ENCODE results near the gene SCAF1. TPM values are rescaled to one million over a fixed set of nuclear protein-coding genes. Genes with fewer than 3 reads are reported as not detected.
A peak's percentile ranks its signal among the peaks of the same experiment; 100 is the strongest.

SCAF1 gene
- 34.5 TPM for polyA plus RNA-seq (2012; ENCODE audit: insufficient read depth, insufficient read length)

- DNase-seq (ENCODE audit: low read depth, low spot score): peak; percentile 98
- H3K4me3 ChIP-seq (ENCODE audit: low read length): peak within 1 kb of the TSS; percentile 99
Observed at GRCh38 chr19:49641688-49642491, at the start of gene SCAF1. Gene SCAF1, plus strand, starts transcription at chr19:49642209. Its CDS starts 2,818 bp downstream, at chr19:49645027.

GRCh38 chr19:49592486-49593232 lies 49.4 kb upstream of the SCAF1 start:
- H3K4me3 ChIP-seq (ENCODE audit: low read length): peak overlapping the region; percentile 93
- DNase-seq (ENCODE audit: low read depth, low spot score): peak; percentile 51

- peak; percentile 92 for DNase-seq (ENCODE audit: low read depth, low spot score)
- peak overlapping the region; percentile 93 for H3K4me3 ChIP-seq (ENCODE audit: low read length)
Observed at GRCh38 chr19:49593233-49594113, 48.5 kb upstream of the SCAF1 start.

GRCh38 chr19:49594157-49594992 lies 47.6 kb upstream of the SCAF1 start:
- DNase-seq (ENCODE audit: low read depth, low spot score): no peak
- H3K4me3 ChIP-seq (ENCODE audit: low read length): no peak overlapping the region

- DNase-seq (ENCODE audit: low read depth, low spot score): no peak
- no peak overlapping the region for H3K4me3 ChIP-seq (ENCODE audit: low read length)
Observed at GRCh38 chr19:49594993-49595818, 46.8 kb upstream of the SCAF1 start.

GRCh38 chr19:49595819-49596404 lies 46.1 kb upstream of the SCAF1 start:
- H3K4me3 ChIP-seq (ENCODE audit: low read length): no peak overlapping the region
- no peak for DNase-seq (ENCODE audit: low read depth, low spot score)

- DNase-seq (ENCODE audit: low read depth, low spot score): no peak
- H3K4me3 ChIP-seq (ENCODE audit: low read length): no peak overlapping the region
Observed at GRCh38 chr19:49596407-49596806, 45.6 kb upstream of the SCAF1 start.

GRCh38 chr19:49596954-49597702 lies 44.9 kb upstream of the SCAF1 start:
- DNase-seq (ENCODE audit: low read depth, low spot score): no peak
- no peak overlapping the region for H3K4me3 ChIP-seq (ENCODE audit: low read length)

GRCh38 chr19:49597703-49597974 lies 44.4 kb upstream of the SCAF1 start:
- DNase-seq (ENCODE audit: low read depth, low spot score): no peak
- H3K4me3 ChIP-seq (ENCODE audit: low read length): no peak overlapping the region

- DNase-seq (ENCODE audit: low read depth, low spot score): no peak
- H3K4me3 ChIP-seq (ENCODE audit: low read length): no peak overlapping the region
Observed at GRCh38 chr19:49599378-49600295, 42.4 kb upstream of the SCAF1 start.

GRCh38 chr19:49601482-49602038 lies 40.4 kb upstream of the SCAF1 start:
- no peak overlapping the region for H3K4me3 ChIP-seq (ENCODE audit: low read length)
- DNase-seq (ENCODE audit: low read depth, low spot score): no peak

GRCh38 chr19:49602806-49603205 lies 39.2 kb upstream of the SCAF1 start:
- DNase-seq (ENCODE audit: low read depth, low spot score): no peak

GRCh38 chr19:49605605-49606004 lies 36.4 kb upstream of the SCAF1 start:
- H3K4me3 ChIP-seq (ENCODE audit: low read length): no peak overlapping the region
- no peak for DNase-seq (ENCODE audit: low read depth, low spot score)

More at GRCh38 chr19:49602806-49603205, 39.2 kb upstream of the SCAF1 start:
- H3K4me3 ChIP-seq (ENCODE audit: low read length): no peak overlapping the region

- DNase-seq (ENCODE audit: low read depth, low spot score): no peak
- no peak overlapping the region for H3K4me3 ChIP-seq (ENCODE audit: low read length)
Observed at GRCh38 chr19:49609499-49610092, 32.4 kb upstream of the SCAF1 start.

GRCh38 chr19:49613374-49613773 lies 28.6 kb upstream of the SCAF1 start:
- no peak overlapping the region for H3K4me3 ChIP-seq (ENCODE audit: low read length)
- DNase-seq (ENCODE audit: low read depth, low spot score): no peak
